ENCODE measurements around the gene SYT1. TPM values are rescaled to one million over a fixed set of nuclear protein-coding genes. Genes with fewer than 3 reads are reported as not detected.

Gene SYT1
- total RNA-seq, 1 donor = not detected

DNA sequence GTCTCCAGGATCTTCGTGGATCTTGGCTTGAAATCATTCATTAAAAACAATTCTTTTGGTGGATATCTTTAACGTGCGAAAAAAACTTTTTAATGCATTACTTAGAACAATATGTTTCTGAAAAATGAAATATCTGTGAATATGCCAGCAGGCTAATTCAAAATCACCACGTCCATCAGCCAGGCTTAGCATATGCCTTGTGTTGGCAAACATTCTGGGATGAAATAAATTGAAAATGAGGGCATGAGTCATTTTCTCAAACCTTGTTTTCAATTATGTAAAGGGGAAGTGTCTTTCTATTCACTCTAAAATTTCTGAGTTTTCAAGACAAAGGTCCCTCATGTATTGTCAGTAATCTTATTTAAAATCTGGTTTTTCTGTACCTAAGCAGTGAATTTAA is 432.3 kb downstream of the SYT1 start:
- DNase-seq (ENCODE audit: insufficient read length, low spot score, missing footprints) = no peak

DNA sequence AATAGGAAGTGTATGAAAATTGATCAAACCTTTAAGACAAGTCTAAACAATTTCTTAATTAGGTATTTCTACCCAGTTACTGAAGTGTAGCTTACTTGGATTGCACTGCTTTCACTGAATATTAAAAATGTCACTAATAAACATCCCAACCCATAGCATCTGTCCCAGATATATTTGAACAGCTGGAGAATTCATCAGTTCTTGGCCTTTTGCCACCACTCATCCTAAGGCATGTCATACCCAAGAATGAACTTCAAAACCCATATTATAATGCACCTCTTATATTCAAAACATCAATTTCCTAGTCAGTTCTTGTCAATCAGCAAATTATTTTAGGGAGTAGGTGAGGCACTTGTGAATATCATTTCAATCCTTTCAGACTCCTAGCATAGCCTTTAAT is 433.9 kb downstream of the SYT1 start:
- TF ChIP-seq, protein P1, sequence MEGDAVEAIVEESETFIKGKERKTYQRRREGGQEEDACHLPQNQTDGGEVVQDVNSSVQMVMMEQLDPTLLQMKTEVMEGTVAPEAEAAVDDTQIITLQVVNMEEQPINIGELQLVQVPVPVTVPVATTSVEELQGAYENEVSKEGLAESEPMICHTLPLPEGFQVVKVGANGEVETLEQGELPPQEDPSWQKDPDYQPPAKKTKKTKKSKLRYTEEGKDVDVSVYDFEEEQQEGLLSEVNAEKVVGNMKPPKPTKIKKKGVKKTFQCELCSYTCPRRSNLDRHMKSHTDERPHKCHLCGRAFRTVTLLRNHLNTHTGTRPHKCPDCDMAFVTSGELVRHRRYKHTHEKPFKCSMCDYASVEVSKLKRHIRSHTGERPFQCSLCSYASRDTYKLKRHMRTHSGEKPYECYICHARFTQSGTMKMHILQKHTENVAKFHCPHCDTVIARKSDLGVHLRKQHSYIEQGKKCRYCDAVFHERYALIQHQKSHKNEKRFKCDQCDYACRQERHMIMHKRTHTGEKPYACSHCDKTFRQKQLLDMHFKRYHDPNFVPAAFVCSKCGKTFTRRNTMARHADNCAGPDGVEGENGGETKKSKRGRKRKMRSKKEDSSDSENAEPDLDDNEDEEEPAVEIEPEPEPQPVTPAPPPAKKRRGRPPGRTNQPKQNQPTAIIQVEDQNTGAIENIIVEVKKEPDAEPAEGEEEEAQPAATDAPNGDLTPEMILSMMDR (IDR thresholded peaks at IDR 0.05; ENCODE audit: extremely low read depth, low read depth, low read length) = no peak
- Histone ChIP-seq H3K79me2 (ENCODE audit: insufficient read depth, low read length) (no peaks in the 10 kb centered on the region), H3K4me3 (ENCODE audit: insufficient read depth, low read length) (no peak overlapping the region), H3K9me3 (ENCODE audit: low read depth, low read length) (no peaks in the 10 kb centered on the region), H4K20me1 (ENCODE audit: insufficient read depth, low read length) (no peaks in the 10 kb centered on the region), H3K4me1 (ENCODE audit: insufficient read depth, low read length) (no peaks in the 10 kb centered on the region), H3K27me3 (ENCODE audit: insufficient read depth, low read length) (no peaks in the 10 kb centered on the region), H3K27ac (ENCODE audit: low read depth, low read length) (no peak overlapping the region), H3K36me3 (ENCODE audit: insufficient read depth, low read length) (no peaks in the 10 kb centered on the region), H3K4me2 (ENCODE audit: insufficient read depth, low read length) (no peak overlapping the region), H2AFZ (ENCODE audit: low read length) (no peak overlapping the region)
- DNase-seq (ENCODE audit: insufficient read length, low spot score, missing footprints) = no peak

More for the DNA sequence above, 432.3 kb downstream of the SYT1 start:
- Histone ChIP-seq H3K4me1 (ENCODE audit: insufficient read depth, low read length) (no peaks in the 10 kb centered on the region), H4K20me1 (ENCODE audit: insufficient read depth, low read length) (no peaks in the 10 kb centered on the region), H3K4me2 (ENCODE audit: insufficient read depth, low read length) (no peak overlapping the region), H3K27me3 (ENCODE audit: insufficient read depth, low read length) (no peaks in the 10 kb centered on the region), H3K27ac (ENCODE audit: low read depth, low read length) (no peak overlapping the region), H2AFZ (ENCODE audit: low read length) (no peak overlapping the region), H3K4me3 (ENCODE audit: insufficient read depth, low read length) (no peak overlapping the region), H3K9me3 (ENCODE audit: low read depth, low read length) (no peaks in the 10 kb centered on the region), H3K79me2 (ENCODE audit: insufficient read depth, low read length) (no peaks in the 10 kb centered on the region), H3K36me3 (ENCODE audit: insufficient read depth, low read length) (no peaks in the 10 kb centered on the region)
- TF ChIP-seq, protein P1 (IDR thresholded peaks at IDR 0.05; ENCODE audit: extremely low read depth, low read depth, low read length) = no peak

DNA sequence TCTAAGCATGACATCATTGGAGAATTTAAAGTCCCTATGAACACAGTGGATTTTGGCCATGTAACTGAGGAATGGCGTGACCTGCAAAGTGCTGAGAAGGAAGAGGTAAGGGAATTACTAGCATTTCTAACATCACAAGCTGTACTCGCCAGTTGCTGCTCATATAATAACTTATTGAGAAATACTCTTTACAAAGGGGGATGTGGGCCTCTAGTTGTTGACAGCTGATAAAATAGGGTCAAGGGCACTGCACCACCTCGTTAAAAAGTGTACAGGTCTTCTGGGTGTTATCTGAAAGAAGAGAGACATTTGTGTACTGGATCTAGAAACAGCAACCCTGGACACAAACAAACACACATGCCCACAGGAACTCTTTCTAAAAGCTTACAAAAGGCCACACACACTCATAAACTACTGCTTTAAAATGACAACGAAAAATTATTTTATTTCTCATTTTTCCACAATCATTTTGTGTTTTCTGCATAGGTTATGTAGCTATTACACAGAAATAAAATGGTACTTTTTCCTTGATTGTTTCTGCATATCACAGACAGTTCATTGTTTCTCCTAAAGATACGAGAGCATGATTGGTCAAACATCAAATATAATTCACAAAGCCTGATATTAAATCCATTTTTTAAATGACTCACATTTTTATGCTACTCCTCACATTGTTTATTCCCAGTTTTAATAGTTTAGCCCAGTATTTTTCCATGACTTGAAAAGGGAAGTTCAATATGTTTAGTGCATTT is 435.0 kb downstream of the SYT1 start:
- Histone ChIP-seq H2AFZ (ENCODE audit: low read length) (peak overlapping the region; percentile 15), H3K4me3 (ENCODE audit: insufficient read depth, low read length) (no peak overlapping the region), H3K79me2 (ENCODE audit: insufficient read depth, low read length) (no peaks in the 10 kb centered on the region), H3K27me3 (ENCODE audit: insufficient read depth, low read length) (no peaks in the 10 kb centered on the region), H4K20me1 (ENCODE audit: insufficient read depth, low read length) (no peaks in the 10 kb centered on the region), H3K27ac (ENCODE audit: low read depth, low read length) (no peak overlapping the region), H3K36me3 (ENCODE audit: insufficient read depth, low read length) (no peaks in the 10 kb centered on the region), H3K9me3 (ENCODE audit: low read depth, low read length) (no peaks in the 10 kb centered on the region), H3K4me1 (ENCODE audit: insufficient read depth, low read length) (no peaks in the 10 kb centered on the region), H3K4me2 (ENCODE audit: insufficient read depth, low read length) (no peak overlapping the region)
- TF ChIP-seq, protein P1 (IDR thresholded peaks at IDR 0.05; ENCODE audit: extremely low read depth, low read depth, low read length) = no peak
- DNase-seq (ENCODE audit: insufficient read length, low spot score, missing footprints) = no peak

DNA sequence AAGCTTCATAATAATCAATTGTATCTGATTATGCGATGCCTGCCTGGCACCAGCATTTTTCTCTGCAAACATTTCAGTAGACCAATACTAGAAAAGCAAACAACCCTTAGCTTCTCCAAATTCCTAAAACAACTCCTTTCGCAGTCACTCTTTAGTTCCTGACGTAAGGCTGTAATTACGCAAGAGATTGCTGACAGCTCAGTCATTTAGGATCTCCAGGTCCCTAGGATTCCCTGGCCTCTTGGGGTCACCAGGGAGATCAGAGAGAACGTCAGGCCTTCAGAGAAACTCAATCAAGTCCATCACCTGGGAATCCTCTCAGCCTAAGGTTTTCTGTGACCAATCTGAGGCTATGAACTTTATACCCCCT is 435.6 kb downstream of the SYT1 start:
- Histone ChIP-seq H3K4me1 (ENCODE audit: insufficient read depth, low read length) (no peaks in the 10 kb centered on the region), H3K79me2 (ENCODE audit: insufficient read depth, low read length) (no peaks in the 10 kb centered on the region), H3K4me2 (ENCODE audit: insufficient read depth, low read length) (no peak overlapping the region), H2AFZ (ENCODE audit: low read length) (no peak overlapping the region), H4K20me1 (ENCODE audit: insufficient read depth, low read length) (no peaks in the 10 kb centered on the region), H3K9me3 (ENCODE audit: low read depth, low read length) (no peaks in the 10 kb centered on the region), H3K27ac (ENCODE audit: low read depth, low read length) (no peak overlapping the region), H3K36me3 (ENCODE audit: insufficient read depth, low read length) (no peaks in the 10 kb centered on the region), H3K27me3 (ENCODE audit: insufficient read depth, low read length) (no peaks in the 10 kb centered on the region), H3K4me3 (ENCODE audit: insufficient read depth, low read length) (no peak overlapping the region)
- TF ChIP-seq, protein P1 (IDR thresholded peaks at IDR 0.05; ENCODE audit: extremely low read depth, low read depth, low read length) = no peak
- DNase-seq (ENCODE audit: insufficient read length, low spot score, missing footprints) = no peak

All from osteoblast (primary cell).